DMS53 (cell line): ENCODE results near the gene OR13J1.
"Not testable (repeated sequence)": the region's sequence is repeated elsewhere in the genome, so short reads cannot be mapped to it uniquely, and the experiment has no call there.

Experiments
- DNase-seq: peaks from one replicate; lab custom pipeline; 2025; lab: John Stamatoyannopoulos, UW

The OR13J1 gene

GRCh38 chr9:35905051-35905781, 35.0 kb upstream of the OR13J1 start:
- no peak for DNase-seq

DNA sequence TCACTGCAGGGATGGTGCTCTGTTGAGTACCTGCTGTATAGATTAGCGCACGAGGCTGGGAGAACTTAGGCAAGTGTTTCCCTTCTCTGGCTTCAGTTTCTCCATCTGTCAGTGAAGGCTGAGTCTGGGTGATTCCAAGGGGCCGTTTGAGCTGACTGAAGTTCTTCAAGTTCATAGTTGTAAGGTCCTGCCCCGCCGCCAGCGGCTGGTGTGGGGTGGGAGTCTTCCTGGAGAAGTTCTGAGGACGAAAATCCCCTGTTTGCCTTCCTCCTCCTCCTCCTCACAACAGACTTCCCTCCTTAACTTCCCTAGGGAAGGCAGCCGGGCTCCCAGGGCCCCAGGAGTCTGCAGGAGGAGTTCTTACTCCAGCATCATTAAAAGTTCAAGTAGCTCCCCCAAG, 34.1 kb upstream of the OR13J1 start:
- DNase-seq, result no peak

- DNase-seq, result peak; percentile 82
Measured at GRCh38 chr9:35903049-35903448, 32.8 kb upstream of the OR13J1 start.

DNA sequence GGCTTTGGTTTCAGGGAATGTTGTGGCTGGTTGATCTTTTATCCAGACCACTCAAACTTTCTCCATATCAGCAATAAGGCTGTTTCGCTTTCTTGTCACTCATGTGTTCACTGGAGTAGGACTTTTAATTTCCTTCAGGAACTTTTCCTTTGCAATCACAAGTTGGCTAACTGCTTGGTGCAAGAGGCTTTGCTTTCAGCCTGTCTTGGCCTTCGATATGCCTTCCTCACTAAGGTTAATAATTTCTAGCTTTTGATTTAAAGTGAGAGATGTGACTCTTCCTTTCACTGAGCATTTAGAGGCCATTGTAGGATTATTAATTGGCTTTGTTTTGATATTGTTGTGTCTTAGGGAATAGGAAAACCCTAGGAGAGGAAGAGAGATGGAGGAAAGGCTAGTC, 28.8 kb upstream of the OR13J1 start:
- no peak for DNase-seq

DNA sequence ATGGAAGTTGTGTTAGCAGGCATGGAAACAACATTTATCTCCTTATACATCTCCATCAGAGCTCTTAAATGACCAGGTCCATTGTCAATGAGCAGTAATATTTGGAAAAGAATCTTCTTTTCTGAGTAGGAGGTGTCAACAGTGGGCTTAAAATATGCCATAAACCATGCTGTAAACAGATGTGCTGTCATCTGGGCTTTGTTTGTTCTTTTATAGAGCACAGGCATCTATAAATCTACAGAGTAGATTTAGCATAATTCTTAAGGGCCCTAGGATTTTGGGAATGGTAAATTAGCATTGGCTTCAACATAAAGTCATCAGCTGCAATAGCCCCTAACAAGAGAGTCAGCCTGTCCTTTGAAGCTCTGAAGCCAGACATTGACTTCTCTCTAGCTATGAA, 28.1 kb upstream of the OR13J1 start:
- DNase-seq, result no peak

GRCh38 chr9:35897376-35898099, 27.3 kb upstream of the OR13J1 start:
- DNase-seq, result not testable (repeated sequence)

DNA sequence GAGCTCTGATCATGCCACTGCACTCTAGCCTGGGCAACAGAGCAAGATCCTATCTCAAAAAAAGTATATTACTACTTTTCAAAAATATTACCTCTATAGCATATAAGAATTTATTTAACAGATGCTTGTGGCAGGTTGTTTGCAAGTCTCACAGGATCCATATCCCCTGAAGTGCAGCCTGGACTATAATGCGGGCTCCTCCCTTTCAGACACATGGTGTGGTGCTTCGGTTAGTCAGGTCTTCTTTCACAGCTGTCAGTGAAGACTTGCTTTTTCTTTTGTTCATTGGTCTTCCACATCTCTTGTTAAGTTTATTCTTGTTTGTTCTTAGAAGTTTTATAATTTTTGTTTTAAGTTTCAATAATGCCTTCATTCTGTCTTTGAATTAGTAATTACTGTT, 26.4 kb upstream of the OR13J1 start:
- no peak for DNase-seq

DNA sequence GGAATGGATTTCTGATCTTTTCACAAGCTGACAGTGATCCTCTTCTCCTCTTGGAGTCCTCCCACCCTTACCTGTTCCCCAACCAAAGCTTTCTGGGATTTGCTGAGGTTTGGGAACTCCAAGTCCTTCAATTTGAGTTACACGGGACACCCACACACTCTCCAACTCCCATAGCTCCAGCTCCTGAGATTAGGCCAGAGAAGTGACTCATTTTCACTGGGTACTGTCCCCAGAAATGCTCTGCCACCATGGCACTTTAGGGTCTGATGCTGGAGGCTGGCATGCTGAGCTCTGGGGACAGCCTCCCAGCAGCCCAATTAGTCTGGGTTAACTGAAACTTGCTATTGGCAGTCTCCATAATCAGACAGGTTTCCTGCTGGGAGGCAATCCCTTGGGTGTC, 21.9 kb upstream of the OR13J1 start:
- DNase-seq, result no peak

GRCh38 chr9:35891646-35892045, 21.4 kb upstream of the OR13J1 start:
- DNase-seq, result no peak

- DNase-seq, result not testable (repeated sequence)
Measured at GRCh38 chr9:35884908-35885307, 14.7 kb upstream of the OR13J1 start.

DNA sequence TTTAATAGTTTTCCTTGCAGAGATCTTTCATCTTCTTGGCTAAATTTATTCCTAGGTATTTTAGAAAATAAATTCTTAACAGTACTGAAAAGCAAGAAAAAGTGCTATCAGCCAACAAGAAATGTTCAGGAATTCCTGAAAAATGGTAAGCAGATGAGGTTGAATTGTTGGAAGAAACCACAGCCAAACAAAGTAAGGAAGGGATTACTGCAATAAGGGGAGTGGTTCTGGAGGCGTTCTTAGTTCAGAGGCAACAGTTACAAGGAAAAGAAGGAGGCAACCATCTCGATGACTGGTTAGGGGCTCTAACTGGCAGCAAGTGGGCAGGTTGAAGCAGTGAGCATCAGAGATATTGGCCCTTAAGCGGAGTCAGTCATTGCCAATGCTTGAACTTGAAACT, 12.8 kb upstream of the OR13J1 start:
- DNase-seq, result no peak

DNA sequence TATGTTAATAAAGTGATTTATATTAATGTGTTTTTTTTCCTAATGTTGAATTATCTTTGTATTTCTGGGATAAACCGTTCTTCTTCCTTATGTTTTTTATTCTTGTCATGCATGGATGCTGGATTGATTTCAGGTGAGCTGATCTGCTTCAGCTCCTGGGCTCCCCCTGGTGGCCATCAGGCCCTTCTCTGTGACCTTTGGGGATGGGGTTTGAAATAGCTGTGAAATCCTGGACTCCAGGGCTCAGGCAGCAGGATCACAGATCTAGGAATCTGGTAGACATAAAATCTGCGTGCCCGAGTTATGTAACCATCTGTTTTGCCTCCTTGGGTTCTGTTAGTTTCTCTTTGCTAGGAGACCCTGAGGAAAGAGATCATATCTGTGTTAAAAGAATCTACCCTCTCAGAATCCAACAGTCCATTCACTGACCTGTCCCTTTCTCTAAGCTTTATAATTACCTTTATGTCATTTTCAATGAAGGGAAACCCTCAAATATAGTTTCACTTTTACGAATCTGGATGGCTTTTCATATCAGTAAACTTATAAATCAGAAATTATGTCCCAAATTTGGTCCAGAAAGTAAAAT, 12.2 kb upstream of the OR13J1 start:
- DNase-seq, result peak; percentile 82

GRCh38 chr9:35872505-35872904, 2.3 kb upstream of the OR13J1 start:
- no peak for DNase-seq

- peak; percentile 66 for DNase-seq
Measured at GRCh38 chr9:35871545-35871944, 1.3 kb upstream of the OR13J1 start.

DNA sequence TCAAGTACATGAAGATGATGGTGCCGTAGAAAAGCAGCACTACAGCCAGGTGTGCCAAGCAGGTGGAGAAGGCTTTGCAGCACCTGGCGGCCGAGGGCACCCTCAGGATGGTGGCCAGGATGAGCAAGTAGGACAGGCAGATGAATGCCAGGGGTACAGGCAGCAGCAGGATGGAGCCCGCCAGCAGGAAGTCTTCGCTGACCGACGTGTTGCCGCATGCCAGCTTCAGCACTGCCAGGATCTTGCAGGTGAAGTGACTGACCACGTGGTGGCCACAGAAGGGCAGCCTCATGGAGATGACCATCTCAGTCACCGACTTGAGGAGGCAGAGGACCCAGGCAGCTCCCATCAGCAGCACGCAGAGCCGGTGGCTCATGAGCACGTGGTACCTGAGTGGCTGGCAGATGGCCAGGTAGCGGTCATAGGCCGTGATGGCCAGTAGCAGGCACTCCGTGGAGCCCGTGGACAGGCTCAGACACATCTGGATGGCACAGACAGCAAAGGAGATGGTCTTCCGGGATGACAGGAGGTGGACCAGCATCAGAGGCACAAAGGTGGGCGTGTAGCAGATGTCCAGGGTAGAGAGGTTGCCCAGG, 482 bp downstream of the OR13J1 start:
- DNase-seq, result peak; percentile 4

DNA sequence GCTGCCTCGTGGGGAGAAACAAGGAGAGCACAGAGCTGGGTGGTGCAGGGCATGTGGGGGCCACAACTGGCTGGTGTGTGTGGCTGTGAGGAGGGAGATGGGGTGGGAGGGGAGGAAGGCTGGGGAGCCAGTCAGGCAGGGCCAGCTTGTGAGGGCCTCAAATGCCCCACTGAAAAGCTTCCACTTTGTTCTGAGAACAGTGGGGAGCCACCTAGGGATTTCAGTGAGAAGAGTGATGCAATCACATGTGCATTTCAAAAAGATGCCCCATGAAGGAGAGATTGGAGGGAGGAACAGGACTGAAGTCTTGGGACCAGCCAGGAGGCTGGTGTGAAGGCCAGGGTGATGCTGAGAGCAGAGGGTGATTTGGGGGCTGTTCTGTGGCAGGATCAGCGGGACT, 1.3 kb downstream of the OR13J1 start:
- no peak for DNase-seq

DNA sequence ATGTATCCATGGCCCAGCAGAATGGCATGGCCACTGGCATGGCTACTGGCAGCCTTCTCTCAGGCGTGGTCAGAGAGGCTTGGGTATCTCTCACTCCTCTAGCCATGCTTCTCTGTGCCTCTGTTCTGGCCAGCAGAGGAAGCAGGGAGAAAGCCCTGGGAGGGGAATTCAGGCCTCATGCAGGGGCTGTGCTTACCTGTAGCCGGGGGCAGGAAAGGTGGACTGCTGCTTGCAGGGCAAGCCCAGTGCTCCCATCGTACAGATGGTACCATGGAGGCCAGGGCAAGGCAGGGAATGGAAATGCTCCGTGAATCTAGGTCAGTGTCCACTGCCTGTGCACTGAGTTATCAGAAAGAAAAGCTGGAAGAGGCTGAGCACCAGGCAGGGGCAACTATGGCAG, 2.7 kb downstream of the OR13J1 start:
- no peak for DNase-seq

GRCh38 chr9:35864695-35865255, 5.4 kb downstream of the OR13J1 start:
- no peak for DNase-seq

- DNase-seq, result no peak
Measured at GRCh38 chr9:35863583-35863982, 6.6 kb downstream of the OR13J1 start.

GRCh38 chr9:35862328-35862727, 7.9 kb downstream of the OR13J1 start:
- DNase-seq, result no peak

DNA sequence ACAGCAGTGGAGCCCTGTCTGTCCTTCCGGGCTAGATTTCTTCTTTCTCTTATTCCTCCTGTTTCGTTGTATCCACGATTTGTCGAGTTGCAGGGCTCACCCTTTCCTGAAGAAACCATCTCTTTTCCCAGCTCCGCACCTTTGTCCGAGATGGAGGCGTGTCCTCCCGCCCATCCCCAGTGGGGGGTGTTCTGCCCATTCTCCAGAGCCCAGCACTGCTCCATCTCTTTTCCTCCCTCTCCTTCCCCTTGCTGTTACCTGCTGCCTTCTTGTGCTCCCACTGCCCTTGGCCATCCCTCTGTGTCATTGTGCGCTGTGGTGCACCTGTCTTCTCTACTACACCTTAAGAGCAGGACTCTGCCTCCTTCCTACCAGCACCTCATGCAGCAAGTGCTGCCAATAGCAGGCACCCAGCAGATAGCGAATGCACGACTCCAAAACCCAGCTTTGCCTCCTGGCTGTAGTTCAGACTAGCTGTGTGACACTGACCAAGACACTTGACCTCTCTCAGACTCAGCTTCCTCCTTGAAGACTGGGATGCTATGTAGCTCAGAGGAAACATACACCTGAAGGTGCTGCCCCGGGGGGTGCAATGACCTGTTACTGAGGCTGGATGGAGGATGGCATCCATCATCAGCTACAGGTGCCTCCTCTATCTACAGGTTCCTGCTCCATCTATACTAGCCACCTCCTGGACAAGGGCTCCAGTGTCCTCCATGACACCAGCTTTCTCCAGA, 8.9 kb downstream of the OR13J1 start:
- no peak for DNase-seq

DNA sequence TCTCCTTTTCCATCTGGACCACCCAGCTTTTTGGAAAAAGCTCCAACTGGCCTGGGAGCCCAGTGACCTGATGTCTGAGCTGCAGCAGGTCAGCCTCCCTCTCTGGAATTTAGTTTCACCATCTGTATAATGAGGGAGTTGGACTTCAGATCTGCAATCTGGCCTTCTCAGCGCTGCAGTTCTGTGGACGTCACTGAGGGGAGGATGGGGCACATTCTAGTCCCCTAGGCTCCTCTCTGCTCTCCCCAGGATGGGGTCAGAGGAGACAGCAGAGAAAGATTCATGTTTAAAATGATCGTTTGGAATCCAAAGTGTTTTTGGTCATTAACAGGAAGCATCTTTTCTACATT, 10.2 kb downstream of the OR13J1 start:
- no peak for DNase-seq
